NT2/D1 (cell line): ENCODE data around the gene CDK2AP2.
"Not testable (repeated sequence)": the region's sequence is repeated elsewhere in the genome, so short reads cannot be mapped to it uniquely, and the experiment has no call there.

Experiments used
- DNase-seq: peaks from one replicate; pipeline ENCODE4 v3.0.0-alpha.2; 2011; ENCODE audit warnings: low read depth, low spot score
- H3K27me3 ChIP-seq: 2 replicates; pipeline ENCODE4 v1.6.0; 2011; ENCODE audit warnings: mild to moderate bottlenecking; ENCODE audit not compliant: insufficient read length, insufficient read depth
- H3K36me3 ChIP-seq: 2 replicates; pipeline ENCODE4 v1.6.1; 2011; ENCODE audit warnings: mild to moderate bottlenecking, low read length, mixed read lengths; ENCODE audit not compliant: insufficient read depth, insufficient read length
- H3K4me1 ChIP-seq: 2 replicates; pipeline ENCODE4 v1.5.1; 2011; ENCODE audit not compliant: insufficient read depth, insufficient read length
- H3K4me3 ChIP-seq: 2 replicates; pipeline ENCODE4 v1.5.1; 2011; ENCODE audit warnings: low read depth; ENCODE audit not compliant: insufficient read length
- H3K9ac ChIP-seq: 2 replicates; pipeline ENCODE4 v1.6.0; 2011; ENCODE audit warnings: low read depth; ENCODE audit not compliant: insufficient read length
- H3K9me3 ChIP-seq: 2 replicates; pipeline ENCODE4 v1.5.1; 2011; ENCODE audit warnings: mild to moderate bottlenecking, low read length; ENCODE audit not compliant: insufficient read depth
- SUZ12 ChIP-seq: IDR thresholded peaks from 2 replicates; pipeline ENCODE4 v1.6.1; 2011; ENCODE audit not compliant: insufficient read length, insufficient read depth; ENCODE audit errors: extremely low read depth
- YY1 ChIP-seq: IDR thresholded peaks from 2 replicates; pipeline ENCODE4 v1.6.1; 2011; ENCODE audit not compliant: insufficient read length, insufficient read depth
- ZNF274 ChIP-seq: IDR thresholded peaks from 2 replicates; pipeline ENCODE4 v1.6.1; 2011; ENCODE audit warnings: mild to moderate bottlenecking, low read depth, low read length

CDK2AP2 gene

GRCh38 chr11:67483831-67484665 is 23.9 kb downstream of the CDK2AP2 start:
- peaks cover 9% of the 10 kb centered on the region for H3K4me1 ChIP-seq
- DNase-seq, result no peak
- no peaks in the 10 kb centered on the region for H3K27me3 ChIP-seq
- peak overlapping the region; percentile 12 for H3K9ac ChIP-seq
- H3K36me3 ChIP-seq, result peaks cover 34% of the 10 kb centered on the region
- no peak for TF ChIP-seq YY1
- TF ChIP-seq SUZ12, result no peak
- no peak for TF ChIP-seq ZNF274
- H3K9me3 ChIP-seq, result peaks cover 9% of the 10 kb centered on the region; the same call in 1 of the 2 replicates
- peak overlapping the region; percentile 2 for H3K4me3 ChIP-seq

GRCh38 chr11:67482827-67483798 is 24.8 kb downstream of the CDK2AP2 start, which contains the start of gene AIP:
AIP (plus strand) TSS chr11:67483026; CDS start chr11:67483159, 133 bp downstream.
- Histone ChIP-seq H3K36me3 (peaks cover 27% of the 10 kb centered on the region), H3K4me1 (peaks cover 9% of the 10 kb centered on the region), H3K4me3 (peak within 1 kb of the TSS; percentile 65), H3K9ac (peak within 1 kb of the TSS; percentile 81), H3K27me3 (no peaks in the 10 kb centered on the region), H3K9me3 (peaks cover 15% of the 10 kb centered on the region)
- DNase-seq, result peak; percentile 99
- TF ChIP-seq YY1 (peak; percentile 98), SUZ12 (no peak), ZNF274 (no peak)

GRCh38 chr11:67482275-67482826 is 25.6 kb downstream of the CDK2AP2 start:
- Histone ChIP-seq H3K36me3 (peaks cover 19% of the 10 kb centered on the region), H3K27me3 (no peaks in the 10 kb centered on the region), H3K9ac (peak overlapping the region; percentile 45), H3K9me3 (peaks cover 16% of the 10 kb centered on the region), H3K4me3 (peak overlapping the region; percentile 65), H3K4me1 (peaks cover 9% of the 10 kb centered on the region)
- DNase-seq, result no peak
- no peak for TF ChIP-seq SUZ12
- no peak for TF ChIP-seq ZNF274
- TF ChIP-seq YY1, result no peak

GRCh38 chr11:67477344-67478050 is 30.5 kb downstream of the CDK2AP2 start:
- H3K9ac ChIP-seq, H3K36me3 ChIP-seq, H3K4me1 ChIP-seq, DNase-seq, H3K4me3 ChIP-seq, H3K27me3 ChIP-seq: not testable (repeated sequence)
- H3K9me3 ChIP-seq, result peaks cover 20% of the 10 kb centered on the region

GRCh38 chr11:67476692-67477091 is 31.3 kb downstream of the CDK2AP2 start:
- H3K9ac ChIP-seq, DNase-seq, H3K36me3 ChIP-seq, H3K4me3 ChIP-seq, H3K4me1 ChIP-seq, H3K27me3 ChIP-seq: not testable (repeated sequence)
- peaks cover 20% of the 10 kb centered on the region for H3K9me3 ChIP-seq

- Histone ChIP-seq H3K9ac (no peak overlapping the region), H3K9me3 (peaks cover 13% of the 10 kb centered on the region; the same call in 1 of the 2 replicates), H3K4me3 (no peak overlapping the region), H3K4me1 (peaks cover 8% of the 10 kb centered on the region), H3K36me3 (no peaks in the 10 kb centered on the region), H3K27me3 (no peaks in the 10 kb centered on the region)
- DNase-seq, result no peak
- no peak for TF ChIP-seq YY1
- TF ChIP-seq ZNF274, result no peak
- no peak for TF ChIP-seq SUZ12
These were observed 35.1 kb downstream of the CDK2AP2 start for GRCh38 chr11:67472882-67473281.
